Neuronal stem cell (in vitro differentiated cells): ENCODE measurements around the gene FOXN3.
A peak's percentile ranks its signal among the peaks of the same experiment; 100 is the strongest.

Experiments used
- DNase-seq: peaks from one replicate; pipeline ENCODE4 v3.0.0-alpha.2; 2013; ENCODE audit warnings: low spot score
- H2AFZ ChIP-seq: one replicate; pipeline ENCODE4 v1.6.1; 2013; ENCODE audit warnings: mild to moderate bottlenecking, low read length, inconsistent platforms
- H2AK5ac ChIP-seq: 2 replicates; pipeline ENCODE4 v1.6.1; 2013; ENCODE audit warnings: low read depth, mild to moderate bottlenecking, inconsistent platforms, low read length, moderate library complexity, mixed read lengths
- H2BK120ac ChIP-seq: 2 replicates; pipeline ENCODE4 v1.6.1; 2013; ENCODE audit warnings: low read depth, mild to moderate bottlenecking, inconsistent platforms, low read length, moderate library complexity, mixed read lengths
- H2BK12ac ChIP-seq: one replicate; pipeline ENCODE4 v1.6.1; 2013; ENCODE audit warnings: low read length, inconsistent platforms
- H2BK15ac ChIP-seq: 2 replicates; pipeline ENCODE4 v1.6.1; 2013; ENCODE audit warnings: mild to moderate bottlenecking, low read length, inconsistent platforms, mixed read lengths
- H2BK5ac ChIP-seq: one replicate; pipeline ENCODE4 v1.6.1; 2013; ENCODE audit warnings: inconsistent platforms, mild to moderate bottlenecking, low read length, moderate library complexity
- H3K14ac ChIP-seq: one replicate; pipeline ENCODE4 v1.6.1; 2013; ENCODE audit warnings: low read length, inconsistent platforms
- H3K18ac ChIP-seq: 2 replicates; pipeline ENCODE4 v1.6.1; 2013; ENCODE audit warnings: low read length, inconsistent platforms
- H3K23ac ChIP-seq: 2 replicates; pipeline ENCODE4 v1.6.1; 2013; ENCODE audit warnings: low read depth, mild to moderate bottlenecking, mixed read lengths, low read length, inconsistent platforms; ENCODE audit not compliant: poor library complexity
- H3K27ac ChIP-seq: replicated peaks from 3 replicates; pipeline ENCODE4 v1.5.1; 2013; ENCODE audit warnings: low read length, inconsistent platforms
- H3K27me3 ChIP-seq, 3 experiments: 2 replicates each; pipeline ENCODE4 v1.6.1; 2013; ENCODE audit warnings: low read length in 3 of 3, mild to moderate bottlenecking in 2 of 3, inconsistent platforms in 1 of 3, low read depth in 1 of 3, mixed read lengths in 1 of 3, moderate library complexity in 1 of 3; ENCODE audit not compliant: control insufficient read depth in 3 of 3, insufficient read depth in 3 of 3
- H3K36me3 ChIP-seq, 2 donors: replicated peaks in 1 of 2; 2 replicates each; pipeline ENCODE4 v1.6.1; 2013; ENCODE audit warnings: low read length in 2 of 2; ENCODE audit not compliant: control insufficient read depth in 2 of 2, insufficient read depth in 2 of 2
- H3K4ac ChIP-seq: 2 replicates; pipeline ENCODE4 v1.6.1; 2013; ENCODE audit warnings: inconsistent platforms, mild to moderate bottlenecking, low read length, moderate library complexity
- H3K4me1 ChIP-seq, 2 donors: 1 replicate in 1 of 2; 2 replicates in 1 of 2; pipeline ENCODE4 v1.6.1; 2013; ENCODE audit warnings: low read length in 2 of 2, low read depth in 1 of 2; ENCODE audit not compliant: control insufficient read depth in 2 of 2, insufficient read depth in 1 of 2
- H3K4me2 ChIP-seq: one replicate; pipeline ENCODE4 v1.6.1; 2013; ENCODE audit warnings: mild to moderate bottlenecking, low read length, inconsistent platforms; ENCODE audit not compliant: insufficient read depth, poor library complexity, severe bottlenecking
- H3K4me3 ChIP-seq, 2 donors: 2 replicates each; pipeline ENCODE4 v1.5.1; 2013; ENCODE audit warnings: low read length in 2 of 2, mild to moderate bottlenecking in 2 of 2, inconsistent platforms in 1 of 2, moderate library complexity in 1 of 2
- H3K79me1 ChIP-seq: one replicate; pipeline ENCODE4 v1.6.1; 2013; ENCODE audit warnings: low read depth, mild to moderate bottlenecking, inconsistent platforms, low read length, moderate library complexity
- H3K9ac ChIP-seq: one replicate; pipeline ENCODE4 v1.6.1; 2013; ENCODE audit warnings: mild to moderate bottlenecking, low read depth, low read length, inconsistent platforms; ENCODE audit not compliant: poor library complexity
- H3K9me3 ChIP-seq, 2 donors: replicated peaks in 1 of 2; 2 replicates each; pipeline versions ENCODE3 to v1.6.1; 2013; ENCODE audit warnings: low read length in 2 of 2, mild to moderate bottlenecking in 2 of 2, inconsistent platforms in 1 of 2, low read depth in 1 of 2, mixed read lengths in 1 of 2, moderate library complexity in 1 of 2; ENCODE audit not compliant: control insufficient read depth in 2 of 2, insufficient read depth in 1 of 2
- H4K8ac ChIP-seq: one replicate; pipeline ENCODE4 v1.6.1; 2013; ENCODE audit warnings: low read depth, mild to moderate bottlenecking, inconsistent platforms, low read length, moderate library complexity
- H4K91ac ChIP-seq: one replicate; pipeline ENCODE4 v1.6.1; 2013; ENCODE audit warnings: low read length, low read depth, mild to moderate bottlenecking, inconsistent platforms; ENCODE audit not compliant: poor library complexity
- WGBS, 2 donors: extraction: QIAGEN DNeasy Blood & Tissue Kit; methylation state at CpG; one replicate each; pipeline ENCODE4 v1.1.7; 2013; ENCODE audit warnings: missing lambda C conversion rate in 2 of 2, mixed read lengths in 1 of 2; ENCODE audit not compliant: insufficient read length in 2 of 2, insufficient replicate concordance in 1 of 2; ENCODE audit errors: extremely low coverage in 2 of 2; 5-methylcytosine and 5-hydroxymethylcytosine counted together

Gene FOXN3

GRCh38 chr14:89180546-89180945 lies 236.5 kb downstream of the FOXN3 start:
- H3K9ac ChIP-seq = no peak overlapping the region
- no peak overlapping the region for H3K23ac ChIP-seq
- no peak overlapping the region for H2BK5ac ChIP-seq
- H3K4ac ChIP-seq = no peak overlapping the region
- H3K14ac ChIP-seq = no peak overlapping the region
- no peak overlapping the region for H4K8ac ChIP-seq
- H3K36me3 ChIP-seq = peaks cover 0 to 14% of the 10 kb centered on the region in 2 donors
- peak overlapping the region in 1 of 2 donors; percentile 4 for H3K4me3 ChIP-seq
- no peak overlapping the region for H3K4me2 ChIP-seq
- H3K18ac ChIP-seq = no peak overlapping the region
- H3K4me1 ChIP-seq = no peaks in the 10 kb centered on the region
- H2BK120ac ChIP-seq = no peak overlapping the region
- H2AK5ac ChIP-seq = no peak overlapping the region
- H4K91ac ChIP-seq = no peak overlapping the region
- H3K79me1 ChIP-seq = no peaks in the 10 kb centered on the region
- no peak overlapping the region for H2BK12ac ChIP-seq
- no peak overlapping the region for H2AFZ ChIP-seq
- no peak overlapping the region for H3K27ac ChIP-seq
- DNase-seq = no peak
- no CpG with 5 or more reads among the region's 14 CpGs for WGBS, 2 donors
- H2BK15ac ChIP-seq = no peak overlapping the region
- H3K9me3 ChIP-seq = no peaks in the 10 kb centered on the region
- no peaks in the 10 kb centered on the region for H3K27me3 ChIP-seq

- H4K91ac ChIP-seq = no peak overlapping the region
- WGBS, 2 donors = no CpG with 5 or more reads among the region's 13 CpGs
- DNase-seq = no peak
Observed at GRCh38 chr14:89179891-89180404, 237.1 kb downstream of the FOXN3 start.

GRCh38 chr14:89178800-89179535 lies 238.1 kb downstream of the FOXN3 start:
- Histone ChIP-seq H2BK120ac (no peak overlapping the region), H2BK12ac (no peak overlapping the region), H3K27me3 (no peaks in the 10 kb centered on the region), H3K4me1 (no peaks in the 10 kb centered on the region), H3K36me3 (peaks cover 0 to 18% of the 10 kb centered on the region in 2 donors), H3K27ac (no peak overlapping the region), H2BK5ac (no peak overlapping the region), H3K4ac (no peak overlapping the region), H3K14ac (no peak overlapping the region), H4K8ac (no peak overlapping the region), H2BK15ac (no peak overlapping the region), H3K18ac (no peak overlapping the region), H2AFZ (no peak overlapping the region), H2AK5ac (no peak overlapping the region), H3K9ac (no peak overlapping the region), H4K91ac (no peak overlapping the region), H3K4me3 (no peak overlapping the region), H3K23ac (no peak overlapping the region), H3K9me3 (no peaks in the 10 kb centered on the region), H3K4me2 (no peak overlapping the region), H3K79me1 (no peaks in the 10 kb centered on the region)
- DNase-seq = no peak
- no CpG with 5 or more reads among the region's 7 CpGs for WGBS, 2 donors

More at GRCh38 chr14:89179891-89180404, 237.1 kb downstream of the FOXN3 start:
- Histone ChIP-seq H3K14ac (no peak overlapping the region), H3K18ac (no peak overlapping the region), H3K27me3 (no peaks in the 10 kb centered on the region), H3K9me3 (no peaks in the 10 kb centered on the region), H2BK5ac (no peak overlapping the region), H4K8ac (no peak overlapping the region), H2AK5ac (no peak overlapping the region), H3K4me1 (no peaks in the 10 kb centered on the region), H2AFZ (no peak overlapping the region), H2BK15ac (no peak overlapping the region), H3K9ac (no peak overlapping the region), H3K27ac (no peak overlapping the region), H3K4me2 (no peak overlapping the region), H3K4ac (no peak overlapping the region), H3K23ac (peak overlapping the region; percentile 25), H3K4me3 (no peak overlapping the region), H2BK120ac (no peak overlapping the region), H3K36me3 (peaks cover 0 to 18% of the 10 kb centered on the region in 2 donors), H2BK12ac (no peak overlapping the region), H3K79me1 (no peaks in the 10 kb centered on the region)

DNA sequence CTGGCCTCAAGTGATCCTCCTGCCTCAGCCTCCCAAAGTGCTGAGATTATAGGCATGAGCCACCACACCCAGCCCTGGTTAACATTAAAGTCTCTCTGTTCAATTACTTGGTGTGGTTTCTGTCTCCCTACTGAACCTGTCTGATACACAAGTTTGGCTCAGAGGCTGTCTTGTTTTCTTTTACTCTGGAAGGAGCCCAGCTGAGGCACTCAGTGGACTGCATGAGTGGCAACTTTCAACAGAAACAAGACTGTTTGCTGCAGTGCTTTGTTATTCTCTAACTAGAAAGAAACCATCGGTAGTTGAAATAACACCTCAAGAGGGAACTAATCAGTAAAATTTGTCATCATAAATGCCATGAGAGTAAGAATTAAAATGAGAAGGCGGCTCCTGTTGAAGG lies 238.7 kb downstream of the FOXN3 start:
- Histone ChIP-seq H3K27me3 (no peaks in the 10 kb centered on the region), H3K4me2 (no peak overlapping the region), H3K18ac (no peak overlapping the region), H3K4me1 (no peaks in the 10 kb centered on the region), H3K4me3 (no peak overlapping the region), H2BK15ac (no peak overlapping the region), H3K79me1 (no peaks in the 10 kb centered on the region), H4K91ac (no peak overlapping the region), H2BK5ac (no peak overlapping the region), H3K4ac (no peak overlapping the region), H3K9me3 (no peaks in the 10 kb centered on the region), H3K23ac (no peak overlapping the region), H3K9ac (no peak overlapping the region), H3K14ac (no peak overlapping the region), H4K8ac (no peak overlapping the region), H2AFZ (no peak overlapping the region), H2BK12ac (no peak overlapping the region), H2BK120ac (no peak overlapping the region), H2AK5ac (no peak overlapping the region), H3K27ac (no peak overlapping the region), H3K36me3 (peaks cover 0 to 18% of the 10 kb centered on the region in 2 donors)
- WGBS, 2 donors = no CpG with 5 or more reads among the region's 2 CpGs
- no peak for DNase-seq
